ENCODE measurements around the gene RPS17.

RPS17 gene

GRCh38 chr15:82540055-82540983 is at the start of gene RPS17:
TSS of gene RPS17 (minus strand) at chr15:82540457. CDS start at chr15:82540428, 29 bp downstream.
- intact Hi-C loops (cut with micrococcal nuclease): loop anchor here (10.0 kb wide), 3 partner anchors 214 to 496 kb away; partner anchors contain the start of genes FSD2, MEX3B and WHAMM
- H3K27me3 Mint-ChIP-seq: peaks cover 8% of the 10 kb centered on the region
- peaks cover 61% of the 10 kb centered on the region for H3K36me3 Mint-ChIP-seq (ENCODE audit: low read depth)
- peaks cover 43% of the 10 kb centered on the region for H3K4me1 Mint-ChIP-seq (ENCODE audit: low read depth)
- peak within 1 kb of the TSS; percentile 96 for H3K4me3 Mint-ChIP-seq
- H3K27ac Mint-ChIP-seq: peak within 1 kb of the TSS; percentile 96
- H3K9me3 Mint-ChIP-seq: no peaks in the 10 kb centered on the region

GRCh38 chr15:82587805-82588204 is 47.5 kb upstream of the RPS17 start:
- intact Hi-C loops (cut with micrococcal nuclease): no loop called here
- H3K36me3 Mint-ChIP-seq (ENCODE audit: low read depth): no peaks in the 10 kb centered on the region
- no peaks in the 10 kb centered on the region for H3K9me3 Mint-ChIP-seq
- H3K27ac Mint-ChIP-seq: no peak overlapping the region
- no peaks in the 10 kb centered on the region for H3K4me1 Mint-ChIP-seq (ENCODE audit: low read depth)
- no peak overlapping the region for H3K4me3 Mint-ChIP-seq
- peaks cover 13% of the 10 kb centered on the region for H3K27me3 Mint-ChIP-seq

- no peaks in the 10 kb centered on the region for H3K36me3 Mint-ChIP-seq (ENCODE audit: low read depth)
- intact Hi-C loops (cut with micrococcal nuclease): no loop called here
- no peak overlapping the region for H3K4me3 Mint-ChIP-seq
- H3K27ac Mint-ChIP-seq: no peak overlapping the region
- H3K27me3 Mint-ChIP-seq: peaks cover 14% of the 10 kb centered on the region
- no peaks in the 10 kb centered on the region for H3K9me3 Mint-ChIP-seq
- no peaks in the 10 kb centered on the region for H3K4me1 Mint-ChIP-seq (ENCODE audit: low read depth)
Measured at GRCh38 chr15:82585072-82585471, 44.8 kb upstream of the RPS17 start.

GRCh38 chr15:82580713-82581112 is 40.5 kb upstream of the RPS17 start:
- H3K36me3 Mint-ChIP-seq (ENCODE audit: low read depth): no peaks in the 10 kb centered on the region
- H3K27me3 Mint-ChIP-seq: peaks cover 9% of the 10 kb centered on the region

GRCh38 chr15:82575335-82575734 is 35.1 kb upstream of the RPS17 start:
- H3K4me3 Mint-ChIP-seq: no peak overlapping the region
- peaks cover 29% of the 10 kb centered on the region for H3K27me3 Mint-ChIP-seq
- no peaks in the 10 kb centered on the region for H3K4me1 Mint-ChIP-seq (ENCODE audit: low read depth)
- H3K27ac Mint-ChIP-seq: no peak overlapping the region
- intact Hi-C loops (cut with micrococcal nuclease): no loop called here
- H3K9me3 Mint-ChIP-seq: no peaks in the 10 kb centered on the region
- H3K36me3 Mint-ChIP-seq (ENCODE audit: low read depth): no peaks in the 10 kb centered on the region

More at GRCh38 chr15:82580713-82581112, 40.5 kb upstream of the RPS17 start:
- Mint-ChIP-seq H3K9me3 (no peaks in the 10 kb centered on the region), H3K4me1 (ENCODE audit: low read depth) (no peaks in the 10 kb centered on the region), H3K4me3 (no peak overlapping the region), H3K27ac (no peak overlapping the region)
- intact Hi-C loops (cut with micrococcal nuclease): no loop called here

GRCh38 chr15:82572986-82573385 is 32.7 kb upstream of the RPS17 start:
- no peaks in the 10 kb centered on the region for H3K4me1 Mint-ChIP-seq (ENCODE audit: low read depth)
- H3K36me3 Mint-ChIP-seq (ENCODE audit: low read depth): no peaks in the 10 kb centered on the region
- H3K27ac Mint-ChIP-seq: no peak overlapping the region
- no peaks in the 10 kb centered on the region for H3K9me3 Mint-ChIP-seq
- peaks cover 29% of the 10 kb centered on the region for H3K27me3 Mint-ChIP-seq
- intact Hi-C loops (cut with micrococcal nuclease): no loop called here
- H3K4me3 Mint-ChIP-seq: no peak overlapping the region

- Mint-ChIP-seq H3K9me3 (no peaks in the 10 kb centered on the region), H3K4me3 (no peak overlapping the region)
Measured at GRCh38 chr15:82572311-82572710, 32.1 kb upstream of the RPS17 start.

GRCh38 chr15:82571722-82572222 is 31.5 kb upstream of the RPS17 start:
- Mint-ChIP-seq H3K9me3 (no peaks in the 10 kb centered on the region), H3K36me3 (ENCODE audit: low read depth) (no peaks in the 10 kb centered on the region), H3K27me3 (peaks cover 32% of the 10 kb centered on the region), H3K27ac (no peak overlapping the region), H3K4me1 (ENCODE audit: low read depth) (no peaks in the 10 kb centered on the region), H3K4me3 (no peak overlapping the region)
- intact Hi-C loops (cut with micrococcal nuclease): no loop called here

More at GRCh38 chr15:82572311-82572710, 32.1 kb upstream of the RPS17 start:
- Mint-ChIP-seq H3K36me3 (ENCODE audit: low read depth) (no peaks in the 10 kb centered on the region), H3K4me1 (ENCODE audit: low read depth) (no peaks in the 10 kb centered on the region), H3K27ac (no peak overlapping the region), H3K27me3 (peaks cover 32% of the 10 kb centered on the region)
- intact Hi-C loops (cut with micrococcal nuclease): no loop called here

GRCh38 chr15:82570721-82571508 is 30.7 kb upstream of the RPS17 start:
- Mint-ChIP-seq H3K9me3 (no peaks in the 10 kb centered on the region), H3K4me1 (ENCODE audit: low read depth) (no peaks in the 10 kb centered on the region), H3K27me3 (peaks cover 31% of the 10 kb centered on the region), H3K36me3 (ENCODE audit: low read depth) (no peaks in the 10 kb centered on the region), H3K27ac (no peak overlapping the region), H3K4me3 (no peak overlapping the region)
- intact Hi-C loops (cut with micrococcal nuclease): no loop called here

GRCh38 chr15:82569834-82570233 is 29.6 kb upstream of the RPS17 start:
- intact Hi-C loops (cut with micrococcal nuclease): no loop called here
- no peak overlapping the region for H3K4me3 Mint-ChIP-seq
- H3K27ac Mint-ChIP-seq: no peak overlapping the region
- H3K27me3 Mint-ChIP-seq: peaks cover 31% of the 10 kb centered on the region
- no peaks in the 10 kb centered on the region for H3K9me3 Mint-ChIP-seq
- no peaks in the 10 kb centered on the region for H3K36me3 Mint-ChIP-seq (ENCODE audit: low read depth)
- H3K4me1 Mint-ChIP-seq (ENCODE audit: low read depth): no peaks in the 10 kb centered on the region

GRCh38 chr15:82568986-82569385 is 28.7 kb upstream of the RPS17 start:
- Mint-ChIP-seq H3K27ac (no peak overlapping the region), H3K4me1 (ENCODE audit: low read depth) (no peaks in the 10 kb centered on the region), H3K9me3 (no peaks in the 10 kb centered on the region), H3K36me3 (ENCODE audit: low read depth) (no peaks in the 10 kb centered on the region), H3K4me3 (no peak overlapping the region), H3K27me3 (peaks cover 32% of the 10 kb centered on the region)
- intact Hi-C loops (cut with micrococcal nuclease): no loop called here

GRCh38 chr15:82567661-82568060 is 27.4 kb upstream of the RPS17 start:
- Mint-ChIP-seq H3K9me3 (no peaks in the 10 kb centered on the region), H3K36me3 (ENCODE audit: low read depth) (no peaks in the 10 kb centered on the region), H3K27ac (no peak overlapping the region), H3K4me1 (ENCODE audit: low read depth) (no peaks in the 10 kb centered on the region), H3K27me3 (peaks cover 24% of the 10 kb centered on the region), H3K4me3 (no peak overlapping the region)
- intact Hi-C loops (cut with micrococcal nuclease): no loop called here

- Mint-ChIP-seq H3K27ac (no peak overlapping the region), H3K4me3 (no peak overlapping the region), H3K36me3 (ENCODE audit: low read depth) (no peaks in the 10 kb centered on the region), H3K27me3 (peaks cover 14% of the 10 kb centered on the region), H3K9me3 (no peaks in the 10 kb centered on the region), H3K4me1 (ENCODE audit: low read depth) (no peaks in the 10 kb centered on the region)
- intact Hi-C loops (cut with micrococcal nuclease): no loop called here
Measured at GRCh38 chr15:82566690-82567089, 26.4 kb upstream of the RPS17 start.

- Mint-ChIP-seq H3K27ac (no peak overlapping the region), H3K4me1 (ENCODE audit: low read depth) (peaks cover 5% of the 10 kb centered on the region), H3K9me3 (no peaks in the 10 kb centered on the region), H3K36me3 (ENCODE audit: low read depth) (no peaks in the 10 kb centered on the region), H3K4me3 (no peak overlapping the region), H3K27me3 (peaks cover 4% of the 10 kb centered on the region)
- intact Hi-C loops (cut with micrococcal nuclease): no loop called here
Measured at GRCh38 chr15:82558502-82558901, 18.2 kb upstream of the RPS17 start.
